Caco-2 (cell line): ENCODE data around the gene PUS7L. TPM values are rescaled to one million over a fixed set of nuclear protein-coding genes. Genes with fewer than 3 reads are reported as not detected.
"Not testable (repeated sequence)": the region's sequence is repeated elsewhere in the genome, so short reads cannot be mapped to it uniquely, and the experiment has no call there.

Source experiments
- BruUV-seq: library from RNA; stranded (reverse); fragments of 400-500 nt; replicated peaks from 2 replicates; lab custom pipeline; 2021; lab: Mats Ljungman, UMichigan
- CTCF ChIA-PET: fragments of 300-600 bp; sonication (Branson Sonifier 250); formaldehyde crosslinking; loops from one replicate; lab custom pipeline; 2022; ENCODE audit warnings: antibody characterized with exemption; lab: Charles Lee
- POLR2A ChIA-PET: fragments of 300-600 bp; sonication (Branson Sonifier 250); formaldehyde crosslinking; loops from one replicate; lab custom pipeline; 2022; ENCODE audit warnings: antibody characterized with exemption; lab: Charles Lee
- DNase-seq, 2 experiments: peaks; one replicate each; pipeline versions ENCODE4 v3.0.0 to v3.0.0-alpha.2; 2020 to 2022
- H3K27me3 ChIP-seq: replicated peaks from 2 replicates; pipeline ENCODE4 v1.6.0; 2011; ENCODE audit warnings: low read length; ENCODE audit not compliant: control insufficient read depth, insufficient read depth
- H3K36me3 ChIP-seq: 2 replicates; pipeline ENCODE4 v1.5.1; 2011; ENCODE audit warnings: low read length; ENCODE audit not compliant: control insufficient read depth, insufficient read depth
- H3K4me1 ChIP-seq: fragments of 250-450 bp; sonication (Bioruptor Pico); 2 replicates; pipeline ENCODE4 v1.5.1; 2020; ENCODE audit warnings: mild to moderate bottlenecking
- H3K4me3 ChIP-seq: 2 replicates; pipeline ENCODE4 v1.5.1; 2011; ENCODE audit warnings: low read depth, mild to moderate bottlenecking, control low read depth, low read length
- H3K9me3 ChIP-seq: fragments of 250-450 bp; sonication (Bioruptor Pico); 2 replicates; pipeline ENCODE4 v1.5.1; 2020; ENCODE audit warnings: mild to moderate bottlenecking, moderate library complexity
- H3K27ac Mint-ChIP-seq: one replicate; pipeline ENCODE4 v1.8.0; 2022; ENCODE audit warnings: mixed read lengths; ENCODE audit not compliant: unreplicated experiment
- H3K27me3 Mint-ChIP-seq: one replicate; pipeline ENCODE4 v1.8.0; 2022; ENCODE audit warnings: mixed read lengths; ENCODE audit not compliant: insufficient read depth, unreplicated experiment
- H3K36me3 Mint-ChIP-seq: one replicate; pipeline ENCODE4 v1.8.0; 2022; ENCODE audit warnings: mild to moderate bottlenecking, mixed read lengths; ENCODE audit not compliant: insufficient read depth, unreplicated experiment
- H3K4me1 Mint-ChIP-seq: one replicate; pipeline ENCODE4 v1.8.0; 2022; ENCODE audit warnings: low read depth, mixed read lengths; ENCODE audit not compliant: unreplicated experiment
- H3K4me3 Mint-ChIP-seq: one replicate; pipeline ENCODE4 v1.8.0; 2022; ENCODE audit warnings: mild to moderate bottlenecking, moderate library complexity, mixed read lengths; ENCODE audit not compliant: unreplicated experiment
- H3K9me3 Mint-ChIP-seq: one replicate; pipeline ENCODE4 v1.8.0; 2022; ENCODE audit warnings: mixed read lengths; ENCODE audit not compliant: unreplicated experiment
- intact Hi-C: fragments of 100-400 bp; cut with micrococcal nuclease; formaldehyde crosslinking; loops from one replicate; pipeline ENCODE4 v1.10.0; 2022; ENCODE audit not compliant: unreplicated experiment
- total RNA-seq: library from RNA; stranded (reverse); gene quantifications from 2 replicates; pipeline ENCODE4 v1.2.3, GENCODE V29; 2022
- TF ChIP-seq, protein P1 (sequence below), 2 experiments: fragments of 200-600 bp in 1 of 2; IDR thresholded peaks; 1 replicate in 1 of 2; 2 replicates in 1 of 2; pipeline versions ENCODE4 v1.5.1 to v1.8.0; 2011 to 2022; ENCODE audit warnings: antibody characterized with exemption in 1 of 2, control low read depth in 1 of 2, inconsistent platforms in 1 of 2, low read depth in 1 of 2, low read length in 1 of 2, mild to moderate bottlenecking in 1 of 2, moderate library complexity in 1 of 2; ENCODE audit not compliant: insufficient read depth in 1 of 2, severe bottlenecking in 1 of 2, unreplicated experiment in 1 of 2

PUS7L gene
- total RNA-seq, 1 experiment from 2014 or later: 29.1 TPM

DNA sequence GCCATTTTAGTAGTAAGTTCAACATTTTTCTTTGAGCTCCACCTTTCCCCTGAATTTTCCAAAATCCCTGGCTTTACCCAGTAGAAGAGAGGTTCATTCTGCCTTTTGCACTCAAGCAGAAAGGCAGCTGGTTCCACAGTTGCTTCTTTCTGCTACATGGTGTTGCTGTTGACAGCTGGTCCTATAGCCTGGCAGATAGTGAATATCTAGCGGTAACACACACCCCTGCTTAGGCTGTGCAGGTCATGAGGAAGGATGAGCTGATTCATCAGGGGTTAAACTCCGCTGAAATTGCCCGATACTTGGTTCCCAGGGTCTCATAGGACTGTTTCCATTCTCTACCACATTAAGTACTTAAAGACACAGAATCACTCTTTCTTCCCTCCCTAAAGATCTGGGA, 62.4 kb downstream of the PUS7L start:
- no peak overlapping the region for H3K4me3 ChIP-seq
- Mint-ChIP-seq H3K4me1 (no peaks in the 10 kb centered on the region), H3K27ac (no peak overlapping the region), H3K9me3 (no peaks in the 10 kb centered on the region), H3K4me3 (no peak overlapping the region), H3K36me3 (no peaks in the 10 kb centered on the region), H3K27me3 (peaks cover 18% of the 10 kb centered on the region)
- H3K27me3 ChIP-seq: no peaks in the 10 kb centered on the region
- intact Hi-C loops: no loop called here
- ChIA-PET CTCF (no interaction called here), POLR2A (no interaction called here)
- no peaks in the 10 kb centered on the region for H3K9me3 ChIP-seq
- H3K4me1 ChIP-seq: no peaks in the 10 kb centered on the region
- no TSS peak for BruUV-seq
- no peak for DNase-seq
- TF ChIP-seq, protein P1, sequence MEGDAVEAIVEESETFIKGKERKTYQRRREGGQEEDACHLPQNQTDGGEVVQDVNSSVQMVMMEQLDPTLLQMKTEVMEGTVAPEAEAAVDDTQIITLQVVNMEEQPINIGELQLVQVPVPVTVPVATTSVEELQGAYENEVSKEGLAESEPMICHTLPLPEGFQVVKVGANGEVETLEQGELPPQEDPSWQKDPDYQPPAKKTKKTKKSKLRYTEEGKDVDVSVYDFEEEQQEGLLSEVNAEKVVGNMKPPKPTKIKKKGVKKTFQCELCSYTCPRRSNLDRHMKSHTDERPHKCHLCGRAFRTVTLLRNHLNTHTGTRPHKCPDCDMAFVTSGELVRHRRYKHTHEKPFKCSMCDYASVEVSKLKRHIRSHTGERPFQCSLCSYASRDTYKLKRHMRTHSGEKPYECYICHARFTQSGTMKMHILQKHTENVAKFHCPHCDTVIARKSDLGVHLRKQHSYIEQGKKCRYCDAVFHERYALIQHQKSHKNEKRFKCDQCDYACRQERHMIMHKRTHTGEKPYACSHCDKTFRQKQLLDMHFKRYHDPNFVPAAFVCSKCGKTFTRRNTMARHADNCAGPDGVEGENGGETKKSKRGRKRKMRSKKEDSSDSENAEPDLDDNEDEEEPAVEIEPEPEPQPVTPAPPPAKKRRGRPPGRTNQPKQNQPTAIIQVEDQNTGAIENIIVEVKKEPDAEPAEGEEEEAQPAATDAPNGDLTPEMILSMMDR (IDR thresholded peaks at IDR 0.05; ENCODE audit: insufficient read depth in 1 of 2, low read depth in 1 of 2, low read length in 1 of 2, severe bottlenecking in 1 of 2, unreplicated experiment in 1 of 2): no peak
- no peaks in the 10 kb centered on the region for H3K36me3 ChIP-seq

DNA sequence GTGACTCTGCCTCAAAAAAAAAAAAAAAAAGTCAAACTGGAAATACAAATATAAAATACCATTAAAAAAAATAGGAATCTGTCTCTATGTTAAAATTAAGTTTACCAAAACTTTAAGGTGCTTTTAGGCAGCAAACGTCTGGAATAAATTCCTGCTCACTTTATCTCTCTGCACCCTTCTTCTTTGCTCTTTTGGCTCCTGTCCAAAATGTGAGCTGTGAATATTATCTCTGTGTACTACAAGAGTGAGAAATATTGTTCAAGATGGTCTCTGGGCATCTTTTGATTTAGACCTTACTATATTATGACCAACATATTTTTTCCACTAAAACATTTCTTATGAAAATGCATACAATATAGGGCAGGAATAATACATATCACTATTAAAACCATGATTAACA, 63.7 kb downstream of the PUS7L start:
- Histone ChIP-seq H3K4me3 (no peak overlapping the region), H3K36me3 (no peaks in the 10 kb centered on the region), H3K9me3 (no peaks in the 10 kb centered on the region), H3K27me3 (no peaks in the 10 kb centered on the region), H3K4me1 (no peaks in the 10 kb centered on the region)
- TF ChIP-seq, protein P1 (IDR thresholded peaks at IDR 0.05; ENCODE audit: insufficient read depth in 1 of 2, low read depth in 1 of 2, low read length in 1 of 2, severe bottlenecking in 1 of 2, unreplicated experiment in 1 of 2): no peak
- Mint-ChIP-seq H3K9me3 (no peaks in the 10 kb centered on the region), H3K27ac (no peak overlapping the region), H3K4me1 (no peaks in the 10 kb centered on the region), H3K36me3 (no peaks in the 10 kb centered on the region), H3K27me3 (peaks cover 21% of the 10 kb centered on the region), H3K4me3 (no peak overlapping the region)
- no TSS peak for BruUV-seq
- intact Hi-C loops: no loop called here
- ChIA-PET CTCF (interaction anchor here (0.7 kb wide), 1 partner anchor 81 kb away, joined by 3 read pairs; no protein-coding TSS in a partner anchor), POLR2A (no interaction called here)
- DNase-seq: no peak

DNA sequence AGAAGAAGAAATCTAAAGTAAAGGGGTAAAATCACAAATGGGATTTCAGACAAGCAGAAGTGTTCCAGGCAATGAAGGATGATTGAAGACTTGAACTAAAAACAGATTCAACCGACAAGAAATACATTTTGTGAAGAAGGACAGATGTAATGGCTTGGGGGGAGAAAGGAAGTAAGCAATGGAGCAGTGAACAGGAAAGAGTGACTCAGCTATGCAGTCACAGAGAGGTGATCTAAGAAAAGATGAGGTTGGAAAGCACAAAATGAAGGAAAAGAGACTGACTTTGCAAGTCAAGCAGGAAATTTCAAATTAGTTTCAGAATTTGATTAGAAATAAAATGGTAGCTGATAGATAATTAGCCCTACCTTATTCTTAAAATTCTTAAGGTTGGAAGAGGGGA, 66.5 kb downstream of the PUS7L start:
- no peaks in the 10 kb centered on the region for H3K36me3 ChIP-seq
- Mint-ChIP-seq H3K27me3 (peaks cover 18% of the 10 kb centered on the region), H3K9me3 (no peaks in the 10 kb centered on the region), H3K4me3 (no peak overlapping the region), H3K4me1 (no peaks in the 10 kb centered on the region), H3K27ac (no peak overlapping the region), H3K36me3 (no peaks in the 10 kb centered on the region)
- no peaks in the 10 kb centered on the region for H3K4me1 ChIP-seq
- TF ChIP-seq, protein P1 (IDR thresholded peaks at IDR 0.05; ENCODE audit: insufficient read depth in 1 of 2, low read depth in 1 of 2, low read length in 1 of 2, severe bottlenecking in 1 of 2, unreplicated experiment in 1 of 2): no peak
- no peaks in the 10 kb centered on the region for H3K27me3 ChIP-seq
- POLR2A ChIA-PET: no interaction called here
- no TSS peak for BruUV-seq
- CTCF ChIA-PET: no interaction called here
- intact Hi-C loops: no loop called here
- no peak overlapping the region for H3K4me3 ChIP-seq
- H3K9me3 ChIP-seq: no peaks in the 10 kb centered on the region
- no peak for DNase-seq

DNA sequence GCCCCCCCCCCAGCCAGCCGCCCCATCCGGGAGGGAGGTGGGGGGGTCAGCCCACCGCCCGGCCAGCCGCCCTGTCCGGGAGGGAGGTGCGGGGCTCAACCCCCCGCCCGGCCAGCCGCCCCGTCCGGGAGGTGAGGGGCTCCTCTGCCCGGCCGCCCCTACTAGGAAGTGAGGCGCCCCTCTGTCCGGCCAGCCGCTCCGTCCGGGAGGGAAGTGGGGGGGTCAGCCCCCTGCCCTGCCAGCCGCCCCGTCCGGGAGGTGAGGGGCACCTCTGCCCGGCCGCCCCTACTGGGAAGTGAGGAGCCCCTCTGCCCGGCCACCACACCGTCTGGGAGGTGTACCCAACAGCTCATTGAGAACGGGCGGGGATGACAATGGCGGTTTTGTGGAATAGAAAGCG, 73.1 kb downstream of the PUS7L start:
- intact Hi-C loops, BruUV-seq, H3K9me3 Mint-ChIP-seq, H3K36me3 ChIP-seq, DNase-seq, H3K27me3 Mint-ChIP-seq, H3K4me3 ChIP-seq, H3K36me3 Mint-ChIP-seq, H3K27me3 ChIP-seq, H3K4me3 Mint-ChIP-seq, CTCF ChIA-PET, H3K4me1 ChIP-seq, POLR2A ChIA-PET, H3K4me1 Mint-ChIP-seq, H3K9me3 ChIP-seq, H3K27ac Mint-ChIP-seq: not testable (repeated sequence)
